Esophagus muscularis mucosa (tissue), 4 donors: ENCODE results near the gene SMIM15. TPM values are rescaled to one million over a fixed set of nuclear protein-coding genes. Genes with fewer than 3 reads are reported as not detected.

Experiments used
- DNase-seq: peaks from one replicate; pipeline ENCODE4 v3.0.0-alpha.2; 2017; ENCODE audit errors: extremely low spot score
- H3K27ac ChIP-seq, 4 donors: fragments of 200-600 bp; sonication (generic); replicated peaks in 1 of 4; 1 replicate in 3 of 4; 2 replicates in 1 of 4; pipeline ENCODE4 v1.5.1; 2016 to 2019; ENCODE audit warnings: mild to moderate bottlenecking in 1 of 4
- H3K27me3 ChIP-seq, 4 donors: fragments of 200-600 bp; sonication (generic); one replicate each; pipeline versions ENCODE4 v1.5.1 to v1.6.0; 2016 to 2019
- H3K36me3 ChIP-seq, 4 donors: fragments of 200-600 bp; sonication (generic); one replicate each; pipeline ENCODE4 v1.5.1; 2016 to 2019
- H3K4me1 ChIP-seq, 4 donors: fragments of 200-600 bp; sonication (generic); one replicate each; pipeline ENCODE4 v1.5.1; 2016 to 2019
- H3K4me3 ChIP-seq, 4 donors: fragments of 200-600 bp; sonication (generic); 1 replicate in 2 of 4; 2 replicates in 2 of 4; pipeline ENCODE4 v1.5.1; 2016 to 2019; ENCODE audit warnings: mild to moderate bottlenecking in 4 of 4, moderate library complexity in 1 of 4
- H3K9me3 ChIP-seq, 4 donors: fragments of 200-600 bp; sonication (generic); 1 replicate in 3 of 4; 2 replicates in 1 of 4; pipeline ENCODE4 v1.5.1; 2016 to 2019
- EP300 ChIP-seq: sonication (generic); formaldehyde crosslinking; IDR thresholded peaks from one replicate; pipeline ENCODE4 v1.6.1; 2017; ENCODE audit warnings: antibody characterized with exemption
- POLR2A ChIP-seq: fragments of 450-650 bp; IDR thresholded peaks from one replicate; pipeline ENCODE4 v1.6.1; 2017; ENCODE audit warnings: antibody characterized with exemption, moderate library complexity, mild to moderate bottlenecking, low read depth
- POLR2AphosphoS5 ChIP-seq, 2 donors: sonication (generic); formaldehyde crosslinking; IDR thresholded peaks; one replicate each; pipeline ENCODE4 v1.6.1; 2017; ENCODE audit warnings: antibody characterized with exemption in 2 of 2
- WGBS: methylation state at CpG from one replicate; pipeline ENCODE4 v1.1.5; 2018; 5-methylcytosine and 5-hydroxymethylcytosine counted together
- intact Hi-C: fragments of 100-400 bp; cut with DNase I; formaldehyde crosslinking; loops from one replicate; pipeline ENCODE4 v1.15.1; 2023
- total RNA-seq, 4 donors: library from RNA; depleted of rRNA; stranded (reverse); fragments of >200 nt; gene quantifications; one replicate each; pipeline versions ENCODE4 v1.1.0 to v1.2.1, GENCODE V29; 2016
- TF ChIP-seq, protein P1 (sequence below), 3 experiments: fragments of 200-600 bp in 2 of 3; fragments of 450-650 bp in 1 of 3; sonication (generic) in 2 of 3; IDR thresholded peaks; one replicate each; pipeline ENCODE4 v1.5.1; 2017 to 2019; ENCODE audit warnings: antibody characterized with exemption in 3 of 3, mild to moderate bottlenecking in 2 of 3, moderate library complexity in 1 of 3

The SMIM15 gene
- total RNA-seq, 4 donors from 2014 or later, result 17.0 to 29.6 (median 26.6) TPM

DNA sequence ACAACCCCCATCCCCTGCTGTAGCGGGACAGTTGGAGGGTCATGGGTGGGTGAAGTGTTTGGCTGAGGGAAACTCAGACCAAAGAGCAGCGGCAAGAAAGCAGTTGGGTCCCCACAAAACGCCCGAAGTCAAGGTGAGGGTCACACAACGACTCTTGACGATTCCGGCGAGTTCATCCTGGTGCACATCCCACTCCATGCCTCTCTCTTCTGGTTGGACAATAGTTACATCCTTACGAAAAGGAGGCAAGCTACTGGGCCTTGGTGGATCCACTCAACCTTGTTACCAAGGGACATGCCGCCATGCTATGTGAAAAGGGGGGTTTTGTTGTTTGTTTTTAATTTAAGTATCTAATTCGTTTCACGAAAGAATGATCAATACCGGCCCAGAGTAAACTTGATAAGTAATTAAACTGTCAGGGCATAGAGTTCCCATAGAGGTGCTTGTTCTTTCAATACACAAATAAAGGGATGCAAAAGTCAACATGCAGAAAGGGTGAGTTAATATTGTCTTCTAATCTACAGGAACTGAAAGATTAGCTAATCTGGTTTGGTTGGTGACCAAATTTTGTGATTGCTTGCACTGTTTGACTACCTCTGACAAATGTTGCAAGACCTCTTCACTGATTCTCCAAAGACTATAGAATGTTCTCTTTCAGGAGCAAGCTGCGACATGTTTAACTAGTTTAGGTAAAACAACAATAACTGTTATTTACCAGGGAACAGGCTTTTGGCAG, 732 bp upstream of the SMIM15 start:
- H3K27ac ChIP-seq, result peak overlapping the region; percentile 85 to 92 (median 88)
- DNase-seq, result no peak
- H3K27me3 ChIP-seq, result no peaks in the 10 kb centered on the region
- intact Hi-C loops, result loop anchor here (5.0 to 10.0 kb wide), 4 partner anchors 169 to 492 kb away; partner anchors contain the start of gene ZSWIM6
- peak overlapping the region; percentile 76 to 92 (median 83) for H3K4me3 ChIP-seq
- peaks cover 11 to 40% (median 30%) of the 10 kb centered on the region in 4 donors for H3K4me1 ChIP-seq
- no peaks in the 10 kb centered on the region for H3K9me3 ChIP-seq
- TF ChIP-seq, protein P1, sequence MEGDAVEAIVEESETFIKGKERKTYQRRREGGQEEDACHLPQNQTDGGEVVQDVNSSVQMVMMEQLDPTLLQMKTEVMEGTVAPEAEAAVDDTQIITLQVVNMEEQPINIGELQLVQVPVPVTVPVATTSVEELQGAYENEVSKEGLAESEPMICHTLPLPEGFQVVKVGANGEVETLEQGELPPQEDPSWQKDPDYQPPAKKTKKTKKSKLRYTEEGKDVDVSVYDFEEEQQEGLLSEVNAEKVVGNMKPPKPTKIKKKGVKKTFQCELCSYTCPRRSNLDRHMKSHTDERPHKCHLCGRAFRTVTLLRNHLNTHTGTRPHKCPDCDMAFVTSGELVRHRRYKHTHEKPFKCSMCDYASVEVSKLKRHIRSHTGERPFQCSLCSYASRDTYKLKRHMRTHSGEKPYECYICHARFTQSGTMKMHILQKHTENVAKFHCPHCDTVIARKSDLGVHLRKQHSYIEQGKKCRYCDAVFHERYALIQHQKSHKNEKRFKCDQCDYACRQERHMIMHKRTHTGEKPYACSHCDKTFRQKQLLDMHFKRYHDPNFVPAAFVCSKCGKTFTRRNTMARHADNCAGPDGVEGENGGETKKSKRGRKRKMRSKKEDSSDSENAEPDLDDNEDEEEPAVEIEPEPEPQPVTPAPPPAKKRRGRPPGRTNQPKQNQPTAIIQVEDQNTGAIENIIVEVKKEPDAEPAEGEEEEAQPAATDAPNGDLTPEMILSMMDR (IDR thresholded peaks at IDR 0.05), result no peak
- TF ChIP-seq POLR2A, result no peak
- TF ChIP-seq POLR2AphosphoS5 (IDR thresholded peaks at IDR 0.05), result no peak
- no peak for TF ChIP-seq EP300
- H3K36me3 ChIP-seq, result peaks cover 6 to 16% (median 12%) of the 10 kb centered on the region in 4 donors
- 32% methylated on average over 14 of the region's 14 CpGs for WGBS

- Histone ChIP-seq H3K27ac (no peak overlapping the region), H3K36me3 (peaks cover 6 to 23% (median 12%) of the 10 kb centered on the region in 4 donors), H3K9me3 (no peaks in the 10 kb centered on the region), H3K4me3 (no peak overlapping the region), H3K27me3 (no peaks in the 10 kb centered on the region), H3K4me1 (peaks cover 11 to 40% (median 30%) of the 10 kb centered on the region in 4 donors)
- intact Hi-C loops, result loop anchor here (5.0 to 10.0 kb wide), 4 partner anchors 172 to 494 kb away; partner anchors contain the start of gene ZSWIM6
- DNase-seq, result no peak
- no peak for TF ChIP-seq EP300
- no peak for TF ChIP-seq POLR2A
- TF ChIP-seq, protein P1 (IDR thresholded peaks at IDR 0.05), result no peak
- TF ChIP-seq POLR2AphosphoS5 (IDR thresholded peaks at IDR 0.05), result no peak
- 88% methylated on average over 3 of the region's 3 CpGs for WGBS
These were observed 1.8 kb downstream of the SMIM15 start for GRCh38 chr5:61160497-61160896.

- 55% methylated on average over 4 of the region's 4 CpGs for WGBS
- H3K4me3 ChIP-seq, result no peak overlapping the region
- H3K36me3 ChIP-seq, result peaks cover 6 to 23% (median 12%) of the 10 kb centered on the region in 4 donors
- DNase-seq, result no peak
- H3K9me3 ChIP-seq, result no peaks in the 10 kb centered on the region
- no peaks in the 10 kb centered on the region for H3K27me3 ChIP-seq
- peaks cover 11 to 40% (median 30%) of the 10 kb centered on the region in 4 donors for H3K4me1 ChIP-seq
- intact Hi-C loops, result loop anchor here (5.0 to 10.0 kb wide), 4 partner anchors 172 to 495 kb away; partner anchors contain the start of gene ZSWIM6
- TF ChIP-seq EP300 (no peak), POLR2AphosphoS5 (IDR thresholded peaks at IDR 0.05) (no peak)
- no peak overlapping the region for H3K27ac ChIP-seq
These were observed 2.4 kb downstream of the SMIM15 start for GRCh38 chr5:61159836-61160235.

DNA sequence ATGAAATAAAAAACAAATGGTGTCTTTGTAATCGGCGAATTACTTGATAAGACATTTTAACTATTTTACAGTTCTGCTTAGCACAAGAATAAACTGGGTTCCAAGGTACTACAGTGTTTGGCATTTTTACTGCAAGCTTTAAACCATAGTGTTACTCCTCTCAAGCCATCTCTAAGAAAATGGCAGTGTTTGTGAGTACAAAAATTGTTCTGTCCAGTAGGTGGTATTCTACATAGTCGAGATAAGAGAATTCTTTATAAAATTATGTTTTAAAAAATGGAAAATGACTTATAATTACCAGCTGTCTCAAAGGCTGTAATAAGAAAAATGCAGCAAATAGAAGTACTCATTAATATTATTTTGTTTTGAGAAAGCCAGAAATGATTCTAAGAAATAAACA, 3.2 kb downstream of the SMIM15 start:
- Histone ChIP-seq H3K27me3 (no peaks in the 10 kb centered on the region), H3K36me3 (peaks cover 6 to 23% (median 12%) of the 10 kb centered on the region in 4 donors), H3K4me3 (no peak overlapping the region), H3K9me3 (no peaks in the 10 kb centered on the region), H3K4me1 (peaks cover 11 to 35% (median 29%) of the 10 kb centered on the region in 4 donors), H3K27ac (no peak overlapping the region)
- intact Hi-C loops, result no loop called here
- no peak for DNase-seq
- WGBS, result 90% methylated on average over 3 of the region's 3 CpGs
- TF ChIP-seq POLR2A (no peak), EP300 (no peak), POLR2AphosphoS5 (IDR thresholded peaks at IDR 0.05) (no peak)
- TF ChIP-seq, protein P1 (IDR thresholded peaks at IDR 0.05), result no peak

DNA sequence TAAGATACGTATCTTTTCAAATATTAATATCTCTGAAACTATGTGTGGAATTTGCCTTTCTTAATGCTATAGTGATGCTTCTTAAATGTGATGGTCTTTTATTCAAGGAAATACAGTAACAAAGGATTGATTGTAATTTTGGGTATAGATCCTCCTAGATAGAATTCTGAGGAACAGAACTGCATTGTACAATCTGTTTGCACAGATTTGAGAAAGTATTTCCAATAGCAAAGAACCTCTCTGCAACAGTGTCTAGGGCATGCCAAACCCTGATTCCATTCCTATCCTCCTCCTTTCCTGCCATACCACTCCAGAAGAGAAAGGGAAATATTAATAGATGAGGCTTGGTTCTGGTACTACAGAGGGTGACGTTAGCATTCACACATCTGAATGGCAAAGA, 10.4 kb downstream of the SMIM15 start:
- Histone ChIP-seq H3K4me1 (no peaks in the 10 kb centered on the region), H3K36me3 (peaks cover 0 to 6% (median 0%) of the 10 kb centered on the region in 4 donors), H3K4me3 (no peak overlapping the region), H3K27ac (no peak overlapping the region), H3K9me3 (no peaks in the 10 kb centered on the region), H3K27me3 (no peaks in the 10 kb centered on the region)
- no peak for DNase-seq
- TF ChIP-seq POLR2A, result no peak
- intact Hi-C loops, result no loop called here
- 90% methylated on average over 2 of the region's 2 CpGs for WGBS
